Common myeloid progenitor, CD34-positive (primary cell): ENCODE measurements around the gene ARID5A.

ENCODE experiments used
- CTCF ChIA-PET: fragments of 350-600 bp; sonication (Branson Sonifier 250); formaldehyde crosslinking; loops from one replicate; lab custom pipeline; 2021; ENCODE audit warnings: antibody characterized with exemption; lab: Charles Lee
- POLR2A ChIA-PET: fragments of 350-600 bp; sonication (Branson Sonifier 250); formaldehyde crosslinking; loops from one replicate; lab custom pipeline; 2021; ENCODE audit warnings: antibody characterized with exemption; lab: Charles Lee
- DNase-seq, 3 donors: peaks; one replicate each; pipeline versions ENCODE4 v3.0.0 to v3.0.0-alpha.2; 2013
- H3K27ac ChIP-seq, 2 experiments: 1 replicate in 1 of 2; 2 replicates in 1 of 2; pipeline ENCODE4 v1.7.0; 2013; ENCODE audit warnings: inconsistent platforms in 2 of 2, low read length in 2 of 2, mild to moderate bottlenecking in 2 of 2, low read depth in 1 of 2, moderate library complexity in 1 of 2; ENCODE audit not compliant: severe bottlenecking in 2 of 2, insufficient read depth in 1 of 2, poor library complexity in 1 of 2
- H3K27me3 ChIP-seq, 5 experiments: replicated peaks in 2 of 5; 1 replicate in 3 of 5; 2 replicates in 2 of 5; pipeline versions ENCODE4 v1.6.1 to v1.7.0; 2013; ENCODE audit warnings: low read length in 4 of 5, mild to moderate bottlenecking in 2 of 5, moderate library complexity in 2 of 5, inconsistent platforms in 1 of 5; ENCODE audit not compliant: insufficient read depth in 5 of 5, control insufficient read depth in 4 of 5
- H3K36me3 ChIP-seq, 4 experiments: 1 replicate in 2 of 4; 2 replicates in 2 of 4; pipeline versions ENCODE4 v1.6.1 to v1.7.0; 2013; ENCODE audit warnings: low read length in 3 of 4, control low read depth in 1 of 4, mild to moderate bottlenecking in 1 of 4; ENCODE audit not compliant: control insufficient read depth in 4 of 4, insufficient read depth in 4 of 4
- H3K4me1 ChIP-seq, 4 experiments: 1 replicate in 3 of 4; 2 replicates in 1 of 4; pipeline versions ENCODE4 v1.6.1 to v1.7.1; 2013; ENCODE audit warnings: low read length in 3 of 4, mild to moderate bottlenecking in 3 of 4, control low read depth in 1 of 4, inconsistent platforms in 1 of 4, moderate library complexity in 1 of 4; ENCODE audit not compliant: control insufficient read depth in 4 of 4, insufficient read depth in 4 of 4; ENCODE audit errors: control extremely low read depth in 1 of 4
- H3K4me3 ChIP-seq, 7 experiments: 1 replicate in 4 of 7; 2 replicates in 3 of 7; pipeline versions ENCODE4 v1.5.1 to v1.7.0; 2013; ENCODE audit warnings: mild to moderate bottlenecking in 7 of 7, low read length in 6 of 7, moderate library complexity in 6 of 7, inconsistent platforms in 2 of 7, low read depth in 2 of 7, control low read depth in 1 of 7; ENCODE audit not compliant: insufficient read depth in 4 of 7, control insufficient read depth in 1 of 7; ENCODE audit errors: extremely low read depth in 1 of 7
- H3K9me3 ChIP-seq, 5 experiments: 1 replicate in 4 of 5; 2 replicates in 1 of 5; pipeline versions ENCODE4 v1.6.1 to v1.7.1; 2013; ENCODE audit warnings: low read length in 4 of 5, mild to moderate bottlenecking in 2 of 5, inconsistent platforms in 1 of 5, low read depth in 1 of 5, moderate library complexity in 1 of 5; ENCODE audit not compliant: control insufficient read depth in 4 of 5, insufficient read depth in 2 of 5; ENCODE audit errors: control extremely low read depth in 1 of 5
- WGBS: methylation state at CpG from one replicate; pipeline ENCODE4 v1.1.5; 2013; ENCODE audit not compliant: insufficient coverage; 5-methylcytosine and 5-hydroxymethylcytosine counted together

The ARID5A gene

GRCh38 chr2:96526615-96527285 is 9.8 kb upstream of the ARID5A start:
- H3K9me3 ChIP-seq, result no peaks in the 10 kb centered on the region
- H3K27me3 ChIP-seq, result no peaks in the 10 kb centered on the region
- CTCF ChIA-PET, result interaction anchor here (0.7 to 20.2 kb wide), 11 partner anchors 8 to 231 kb away, joined by 3 to 429 read pairs (median 5); partner anchors contain the start of gene ARID5A
- H3K36me3 ChIP-seq, result no peaks in the 10 kb centered on the region
- peaks cover 9 to 67% (median 59%) of the 10 kb centered on the region in 4 experiments for H3K4me1 ChIP-seq
- 81% methylated on average over 28 of the region's 29 CpGs for WGBS
- POLR2A ChIA-PET, result interaction anchor here (0.6 to 4.6 kb wide), 6 partner anchors 12 to 290 kb away, joined by 3 to 88 read pairs (median 6); partner anchors contain the start of gene ARID5A
- peak overlapping the region; percentile 91 to 94 for H3K27ac ChIP-seq
- no peak for DNase-seq
- H3K4me3 ChIP-seq, result peak overlapping the region; percentile 30 to 79 (median 66)

- POLR2A ChIA-PET, result interaction anchor here (0.6 to 4.6 kb wide), 5 partner anchors 11 to 289 kb away, joined by 3 to 88 read pairs (median 9); partner anchors contain the start of gene ARID5A
- peak; percentile 82 to 86 (median 82) for DNase-seq
- peak overlapping the region; percentile 91 to 94 for H3K27ac ChIP-seq
- 0% methylated on average over 21 of the region's 51 CpGs for WGBS
- CTCF ChIA-PET, result interaction anchor here (0.7 to 20.2 kb wide), 13 partner anchors 12 to 236 kb away, joined by 3 to 429 read pairs (median 3); partner anchors contain the start of genes ARID5A and CNNM4
- H3K4me3 ChIP-seq, result peak overlapping the region; percentile 30 to 79 (median 66)
- no peaks in the 10 kb centered on the region for H3K27me3 ChIP-seq
- H3K4me1 ChIP-seq, result peaks cover 10 to 68% (median 64%) of the 10 kb centered on the region in 4 experiments
- H3K9me3 ChIP-seq, result no peaks in the 10 kb centered on the region
- H3K36me3 ChIP-seq, result no peaks in the 10 kb centered on the region
These were observed 9.1 kb upstream of the ARID5A start for GRCh38 chr2:96527286-96528005.

DNA sequence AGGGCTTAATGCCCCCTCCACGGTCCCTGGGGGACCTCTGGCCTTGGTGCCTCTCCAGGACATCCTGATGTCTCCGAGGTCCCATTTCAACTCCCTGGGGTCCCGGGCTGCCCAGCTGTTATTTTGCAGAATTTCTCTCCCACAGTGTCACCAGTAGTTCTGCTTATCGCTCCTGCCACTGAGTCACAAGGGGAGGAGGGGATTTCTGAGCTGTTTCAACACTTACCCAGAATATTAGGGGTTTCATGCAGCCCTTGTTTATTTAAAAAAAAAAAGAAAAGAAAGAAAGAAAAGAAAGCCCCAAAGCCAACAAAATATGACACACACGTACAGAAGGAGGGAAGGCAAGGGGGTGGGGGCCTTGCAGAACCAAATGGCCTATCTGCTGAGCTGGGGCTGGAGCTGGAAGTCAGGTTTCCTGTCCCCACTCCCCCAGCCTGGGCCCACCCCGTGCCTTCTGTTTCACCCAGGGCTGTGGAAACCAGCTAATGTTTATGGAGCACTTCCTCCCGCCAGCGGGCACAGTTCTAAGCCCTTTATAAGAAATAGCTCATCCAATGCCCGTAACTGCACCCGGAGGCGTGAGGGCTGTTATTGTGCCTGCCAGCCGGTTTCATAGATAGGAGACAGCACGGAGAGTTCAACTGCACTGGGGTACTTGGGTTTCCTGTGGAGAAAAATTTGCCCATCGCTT is 8.4 kb upstream of the ARID5A start:
- H3K36me3 ChIP-seq, result no peaks in the 10 kb centered on the region
- H3K9me3 ChIP-seq, result no peaks in the 10 kb centered on the region
- no peaks in the 10 kb centered on the region for H3K27me3 ChIP-seq
- ChIA-PET CTCF (interaction anchor here (0.7 to 20.2 kb wide), 14 partner anchors 10 to 272 kb away, joined by 3 to 429 read pairs (median 3); partner anchors contain the start of genes ARID5A and CNNM4), POLR2A (interaction anchor here (1.1 to 4.6 kb wide), 5 partner anchors 11 to 24 kb away, joined by 4 to 88 read pairs (median 9); partner anchors contain the start of gene ARID5A)
- 2% methylated on average over 11 of the region's 14 CpGs for WGBS
- peak overlapping the region; percentile 12 to 71 for H3K27ac ChIP-seq
- peak; percentile 76 to 94 (median 91) for DNase-seq
- H3K4me3 ChIP-seq, result peak overlapping the region in 6 of 7 experiments; percentile 46 to 79 (median 62)
- peaks cover 11 to 73% (median 69%) of the 10 kb centered on the region in 4 experiments for H3K4me1 ChIP-seq

DNA sequence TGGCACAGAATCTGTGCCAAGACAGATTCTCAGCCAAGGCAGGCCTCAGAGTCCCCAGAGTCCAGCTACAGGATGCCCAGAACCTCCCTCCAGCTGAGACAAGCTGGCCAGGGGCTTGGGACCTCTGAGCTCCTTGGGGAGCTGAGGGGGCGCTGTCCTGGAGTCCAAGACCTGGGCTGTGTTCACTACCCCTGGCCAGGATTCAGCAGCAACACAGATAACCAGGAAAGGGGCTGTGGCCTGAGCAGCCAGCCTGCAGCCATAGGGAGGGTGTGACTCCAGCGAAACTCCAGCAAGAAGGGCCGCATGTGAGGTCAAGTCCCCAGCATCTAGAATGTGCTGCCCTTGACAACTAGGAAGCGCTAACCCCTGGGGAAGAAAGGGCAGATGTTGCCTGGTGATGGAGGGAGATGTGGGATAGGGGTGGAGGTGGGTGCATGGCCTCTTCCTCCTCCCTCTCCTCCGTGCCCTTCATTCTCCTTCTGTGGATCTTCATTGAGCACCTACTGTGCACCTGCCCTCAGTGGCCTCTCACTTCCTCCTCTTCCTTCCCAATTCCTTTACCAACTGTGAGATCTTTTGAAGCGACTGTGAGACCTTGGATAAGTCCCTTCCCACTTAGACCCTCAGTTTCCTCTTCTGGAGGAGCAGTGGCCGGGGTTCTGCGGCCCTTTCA is 7.7 kb upstream of the ARID5A start:
- ChIA-PET POLR2A (interaction anchor here (0.6 to 4.6 kb wide), 5 partner anchors 10 to 88 kb away, joined by 3 to 88 read pairs (median 9); partner anchors contain the start of gene ARID5A), CTCF (interaction anchor here (0.7 to 20.2 kb wide), 13 partner anchors 11 to 272 kb away, joined by 3 to 429 read pairs (median 3); partner anchors contain the start of genes ARID5A and CNNM4)
- Histone ChIP-seq H3K27ac (peak overlapping the region; percentile 12 to 71), H3K36me3 (no peaks in the 10 kb centered on the region), H3K4me1 (peaks cover 11 to 80% (median 76%) of the 10 kb centered on the region in 4 experiments), H3K27me3 (no peaks in the 10 kb centered on the region), H3K4me3 (peak overlapping the region in 4 of 7 experiments; percentile 2 to 79 (median 38)), H3K9me3 (no peaks in the 10 kb centered on the region)
- WGBS, result 75% methylated on average over 6 of the region's 8 CpGs
- DNase-seq, result no peak

GRCh38 chr2:96529376-96530143 is 7.0 kb upstream of the ARID5A start:
- H3K27ac ChIP-seq, result no peak overlapping the region
- ChIA-PET POLR2A (interaction anchor here (0.6 to 4.6 kb wide), 3 partner anchors 9 to 88 kb away, joined by 3 to 88 read pairs (median 4); partner anchors contain the start of gene ARID5A), CTCF (interaction anchor here (1.1 to 20.2 kb wide), 6 partner anchors 11 to 271 kb away, joined by 3 to 429 read pairs (median 3); partner anchors contain the start of gene ARID5A)
- peaks cover 18 to 87% (median 82%) of the 10 kb centered on the region in 4 experiments for H3K4me1 ChIP-seq
- 97% methylated on average over 7 of the region's 9 CpGs for WGBS
- no peaks in the 10 kb centered on the region for H3K36me3 ChIP-seq
- no peaks in the 10 kb centered on the region for H3K9me3 ChIP-seq
- H3K4me3 ChIP-seq, result no peak overlapping the region
- H3K27me3 ChIP-seq, result no peaks in the 10 kb centered on the region
- no peak for DNase-seq
